HepG2 (cell line): Measurements from ENCODE around the gene PCNA. TPM values are rescaled to one million over a fixed set of nuclear protein-coding genes. Genes with fewer than 3 reads are reported as not detected.

Source experiments
- ATAC-seq: fragments of 200-7000 bp; cut with Tn5 transposase; 3 replicates; pipeline ENCODE4 v1.9.1; 2020; ENCODE audit warnings: mild to moderate bottlenecking, moderate library complexity
- BruUV-seq: library from RNA; stranded (reverse); fragments of 400-500 nt; replicated peaks from 2 replicates; lab custom pipeline; 2021; lab: Mats Ljungman, UMichigan
- CTCF ChIA-PET: fragments of 300-600 bp; formaldehyde crosslinking; extraction: SDS; loops from one replicate; lab custom pipeline; 2021; ENCODE audit warnings: low total read pairs, inconsistent platforms, low intra/inter-chr PET ratio; lab: Yijun Ruan, JAX
- POLR2A ChIA-PET: fragments of 350-600 bp; sonication (Branson Sonifier 250); formaldehyde crosslinking; loops from one replicate; lab custom pipeline; 2020; ENCODE audit warnings: antibody characterized with exemption, inconsistent platforms; lab: Yijun Ruan, JAX
- DNase-seq: peaks from one replicate; pipeline ENCODE4 v3.0.0-alpha.2; 2015; ENCODE audit warnings: low spot score
- FAIRE-seq: peaks from 3 replicates; lab custom pipeline; 2011; peaks lifted over from hg19 to GRCh38; lab: Jason Lieb, UNC
- H2AFZ ChIP-seq: one replicate; pipeline ENCODE4 v1.6.1; 2011; ENCODE audit warnings: low read length, inconsistent platforms
- H3K27ac ChIP-seq: fragments of 300-600 bp; 3 replicates; pipeline ENCODE4 v1.8.0; 2011; ENCODE audit warnings: mixed run types, mild to moderate bottlenecking, mixed read lengths, low read length, inconsistent platforms; ENCODE audit not compliant: insufficient read depth; ENCODE audit errors: extremely low read length
- H3K27me3 ChIP-seq, 2 experiments: fragments of 200-600 bp in 1 of 2; 2 replicates in 1 of 2; 3 replicates in 1 of 2; pipeline versions ENCODE4 v1.6.0 to v1.8.0; 2011; ENCODE audit warnings: low read length in 2 of 2, mild to moderate bottlenecking in 2 of 2, moderate library complexity in 2 of 2, inconsistent platforms in 1 of 2; ENCODE audit not compliant: insufficient read depth in 2 of 2, control insufficient read depth in 1 of 2
- H3K36me3 ChIP-seq, 2 experiments: fragments of 200-600 bp in 1 of 2; replicated peaks in 1 of 2; 2 replicates in 1 of 2; 3 replicates in 1 of 2; pipeline versions ENCODE4 v1.5.1 to v1.8.0; 2011; ENCODE audit warnings: low read length in 2 of 2, inconsistent platforms in 1 of 2; ENCODE audit not compliant: insufficient read depth in 2 of 2, control insufficient read depth in 1 of 2
- H3K4me1 ChIP-seq: 2 replicates; pipeline ENCODE4 v1.5.1; 2012; ENCODE audit warnings: low read length, inconsistent platforms; ENCODE audit not compliant: insufficient read depth
- H3K4me2 ChIP-seq: 2 replicates; pipeline ENCODE4 v1.6.0; 2011; ENCODE audit warnings: low read depth, low read length, inconsistent platforms
- H3K4me3 ChIP-seq, 3 experiments: fragments of 200-600 bp in 1 of 3; sonication (generic), shearing (Covaris generic) in 1 of 3; replicated peaks in 1 of 3; 2 replicates each; pipeline ENCODE4 v1.5.1; 2011 to 2016; ENCODE audit warnings: low read length in 3 of 3, inconsistent platforms in 2 of 3, low read depth in 2 of 3, mild to moderate bottlenecking in 2 of 3, control low read depth in 1 of 3, mixed read lengths in 1 of 3; ENCODE audit not compliant: insufficient read depth in 1 of 3
- H3K79me2 ChIP-seq: one replicate; pipeline ENCODE4 v1.6.1; 2011; ENCODE audit warnings: low read length, inconsistent platforms; ENCODE audit not compliant: insufficient read depth
- H3K9ac ChIP-seq: 2 replicates; pipeline ENCODE4 v1.6.0; 2011; ENCODE audit warnings: mild to moderate bottlenecking, low read depth, low read length, inconsistent platforms; ENCODE audit not compliant: insufficient read depth
- H3K9me3 ChIP-seq: 2 replicates; pipeline ENCODE4 v1.5.1; 2012; ENCODE audit warnings: mild to moderate bottlenecking, low read length
- H4K20me1 ChIP-seq: 2 replicates; pipeline ENCODE4 v1.6.0; 2011; ENCODE audit warnings: inconsistent platforms, mild to moderate bottlenecking, low read length, moderate library complexity; ENCODE audit not compliant: insufficient read depth
- GLI4 ChIP-seq: sonication (generic); formaldehyde crosslinking; IDR thresholded peaks from 2 replicates; pipeline ENCODE4 v1.5.1; 2020; ENCODE audit warnings: missing genetic modification reagents, mild to moderate bottlenecking, moderate library complexity, borderline replicate concordance
- HMG20B ChIP-seq: conservative IDR thresholded peaks from 2 replicates; pipeline ENCODE4 v1.6.1; 2016; ENCODE audit warnings: missing genetic modification reagents, missing compliant biosample characterization
- SMARCC2 ChIP-seq: fragments of 450-650 bp; IDR thresholded peaks from 2 replicates; pipeline ENCODE4 v1.6.1; 2017; ENCODE audit warnings: antibody characterized with exemption, mild to moderate bottlenecking
- TEF ChIP-seq: sonication (generic); formaldehyde crosslinking; IDR thresholded peaks from 2 replicates; pipeline ENCODE4 v1.5.0; 2020; ENCODE audit warnings: missing genetic modification reagents
- UBTF ChIP-seq: sonication (generic); formaldehyde crosslinking; IDR thresholded peaks from 2 replicates; pipeline ENCODE4 v1.4.0; 2020; ENCODE audit warnings: mild to moderate bottlenecking, missing genetic modification reagents
- XBP1 ChIP-seq: sonication (generic); formaldehyde crosslinking; IDR thresholded peaks from 2 replicates; pipeline ENCODE4 v1.5.0; 2020; ENCODE audit warnings: missing genetic modification reagents
- ZBED4 ChIP-seq: sonication (generic); formaldehyde crosslinking; IDR thresholded peaks from 2 replicates; pipeline ENCODE4 v1.4.0; 2020; ENCODE audit warnings: missing genetic modification reagents, borderline replicate concordance
- ZBTB1 ChIP-seq: sonication (generic); formaldehyde crosslinking; IDR thresholded peaks from 2 replicates; pipeline ENCODE4 v1.4.0; 2020; ENCODE audit warnings: missing genetic modification reagents, borderline replicate concordance
- ZNF274 ChIP-seq: sonication (generic); formaldehyde crosslinking; IDR thresholded peaks from 2 replicates; pipeline ENCODE4 v1.5.1; 2020; ENCODE audit warnings: mild to moderate bottlenecking, missing genetic modification reagents
- WGBS: methylation state at CpG from one replicate; pipeline ENCODE4 v1.1.6; 2017; ENCODE audit warnings: low lambda C conversion rate; 5-methylcytosine and 5-hydroxymethylcytosine counted together
- in situ Hi-C: cut with HindIII; loops from 2 replicates; pipeline ENCODE4 v1.10.0; 2017; ENCODE audit warnings: low pct_unique_long_range_greater_than_20kb; ENCODE audit not compliant: extremely low pct_ligation_motif_present
- intact Hi-C: fragments of 100-400 bp; cut with micrococcal nuclease; formaldehyde crosslinking; loops from one replicate; pipeline ENCODE4 v1.10.0; 2022; ENCODE audit not compliant: unreplicated experiment
- polyA plus RNA-seq, 8 experiments: library from polyadenylated mRNA; depleted of rRNA in 3 of 8; stranded (reverse) in 7 of 8; unstranded in 1 of 8; fragments of >200 nt; fragmentation: Illumina TruSeq in 4 of 8; extraction: Trizol in 4 of 8; gene quantifications; 2 replicates each; pipeline versions ENCODE4 v1.2.1 to v1.2.3, GENCODE V29; 2011 to 2016; ENCODE audit warnings: low read depth in 4 of 8, missing spikeins in 1 of 8, mixed read lengths in 1 of 8; ENCODE audit not compliant: insufficient read depth in 1 of 8
- total RNA-seq, 5 experiments: library from RNA; depleted of rRNA; stranded (reverse); fragments of >200 nt; fragmentation: Illumina TruSeq; extraction: Trizol; gene quantifications; 2 replicates each; pipeline ENCODE4 v1.2.3, GENCODE V29; 2016; ENCODE audit warnings: low read depth in 1 of 5

The PCNA gene
- total and polyA plus RNA-seq, 2 of the 13 experiments (the other 11 are each of a cell fraction or from before 2014, with no cell fraction given) = 229 to 655 TPM

- FAIRE-seq (no peak), DNase-seq (no peak), ATAC-seq (no peak)
- Histone ChIP-seq H3K9me3 (no peaks in the 10 kb centered on the region), H3K27ac (no peak overlapping the region), H3K4me1 (peaks cover 3% of the 10 kb centered on the region; the same call in 1 of the 2 replicates), H3K9ac (no peak overlapping the region)
- POLR2A ChIA-PET = no interaction called here
- CTCF ChIA-PET = no interaction called here
- TF ChIP-seq ZBED4 (CRISPR knock-in tag) (no peak), ZBTB1 (CRISPR knock-in tag) (no peak), XBP1 (CRISPR knock-in tag) (no peak), ZNF274 (CRISPR knock-in tag) (no peak), SMARCC2 (no peak), UBTF (no peak), GLI4 (CRISPR knock-in tag) (no peak), TEF (CRISPR knock-in tag) (no peak), HMG20B (no peak)
- TF ChIP-seq, all 625 proteins: peak for 0
- H2AFZ ChIP-seq = no peak overlapping the region
- no peaks in the 10 kb centered on the region for H3K36me3 ChIP-seq
- no peaks in the 10 kb centered on the region for H3K27me3 ChIP-seq
- intact Hi-C loops (no loop called here), in situ Hi-C loops (loop anchor here (10.0 kb wide), 1 partner anchor 59 kb away; no protein-coding TSS in a partner anchor)
- 95% methylated on average over 4 of the region's 4 CpGs for WGBS
- H3K4me3 ChIP-seq = no peak overlapping the region
- no peaks in the 10 kb centered on the region for H4K20me1 ChIP-seq
- no peaks in the 10 kb centered on the region for H3K79me2 ChIP-seq
- BruUV-seq = no TSS peak
- H3K4me2 ChIP-seq = no peak overlapping the region
Measured at GRCh38 chr20:5085380-5085779, 34.4 kb downstream of the PCNA start.
